GM19324 (cell line): ENCODE results near the gene SLC10A1.
A peak's percentile ranks its signal among the peaks of the same experiment; 100 is the strongest.

Experiments used
- ATAC-seq: cut with Tn5 transposase; IDR thresholded peaks from one replicate; pipeline ENCODE4 v1.9.1; 2021; ENCODE audit warnings: mild to moderate bottlenecking, moderate library complexity; ENCODE audit not compliant: unreplicated experiment, low FRiP score

SLC10A1 gene

GRCh38 chr14:69727860-69728259 lies 69.2 kb downstream of the SLC10A1 start:
- no peak for ATAC-seq

- ATAC-seq: peak; percentile 80
These were observed 70.1 kb downstream of the SLC10A1 start for GRCh38 chr14:69726761-69727511.
